Mesendoderm (in vitro differentiated cells): ENCODE measurements around the gene KRT17. TPM values are rescaled to one million over a fixed set of nuclear protein-coding genes. Genes with fewer than 3 reads are reported as not detected.

ENCODE experiments used
- DNase-seq: peaks from one replicate; pipeline ENCODE4 v3.0.0; 2013
- H2AK5ac ChIP-seq: 2 replicates; pipeline ENCODE4 v1.6.1; 2013; ENCODE audit warnings: low read length, inconsistent platforms
- H2BK120ac ChIP-seq: 2 replicates; pipeline ENCODE4 v1.6.1; 2013; ENCODE audit warnings: low read depth, mild to moderate bottlenecking, low read length, moderate library complexity, mixed read lengths
- H2BK15ac ChIP-seq: replicated peaks from 2 replicates; pipeline ENCODE4 v1.6.1; 2013; ENCODE audit warnings: low read depth, mild to moderate bottlenecking, moderate library complexity
- H2BK5ac ChIP-seq: 2 replicates; pipeline ENCODE4 v1.6.1; 2013; ENCODE audit warnings: low read length, inconsistent platforms
- H3K18ac ChIP-seq: 2 replicates; pipeline ENCODE4 v1.6.1; 2013; ENCODE audit warnings: mild to moderate bottlenecking, low read length, mixed read lengths
- H3K23ac ChIP-seq: one replicate; pipeline ENCODE4 v1.6.1; 2013; ENCODE audit warnings: low read length
- H3K27ac ChIP-seq: 2 replicates; pipeline ENCODE4 v1.5.1; 2013; ENCODE audit warnings: low read depth, mild to moderate bottlenecking, inconsistent platforms, low read length, moderate library complexity
- H3K27me3 ChIP-seq: 2 replicates; pipeline ENCODE4 v1.6.1; 2013; ENCODE audit warnings: low read length, control low read depth, mild to moderate bottlenecking, inconsistent platforms; ENCODE audit not compliant: insufficient read depth, poor library complexity
- H3K36me3 ChIP-seq: 2 replicates; pipeline ENCODE4 v1.6.1; 2013; ENCODE audit warnings: low read length, inconsistent platforms; ENCODE audit not compliant: control insufficient read depth, insufficient read depth
- H3K4ac ChIP-seq: one replicate; pipeline ENCODE4 v1.6.1; 2013; ENCODE audit warnings: low read depth, mild to moderate bottlenecking, low read length, moderate library complexity
- H3K4me1 ChIP-seq: 2 replicates; pipeline ENCODE4 v1.6.1; 2013; ENCODE audit warnings: low read depth, low read length, inconsistent platforms; ENCODE audit not compliant: control insufficient read depth
- H3K4me2 ChIP-seq: 2 replicates; pipeline ENCODE4 v1.6.1; 2013; ENCODE audit warnings: low read length
- H3K4me3 ChIP-seq: 2 replicates; pipeline ENCODE4 v1.5.1; 2013; ENCODE audit warnings: mild to moderate bottlenecking, low read length
- H3K56ac ChIP-seq: one replicate; pipeline ENCODE4 v1.6.1; 2013; ENCODE audit warnings: low read length
- H3K79me1 ChIP-seq: 2 replicates; pipeline ENCODE4 v1.6.1; 2013; ENCODE audit warnings: low read length, inconsistent platforms
- H3K79me2 ChIP-seq: 2 replicates; pipeline ENCODE4 v1.6.1; 2013; ENCODE audit warnings: mild to moderate bottlenecking, low read length; ENCODE audit not compliant: control insufficient read depth, insufficient read depth
- H3K9ac ChIP-seq: 2 replicates; pipeline ENCODE4 v1.6.1; 2013; ENCODE audit warnings: low read length, inconsistent platforms
- H4K5ac ChIP-seq: one replicate; pipeline ENCODE4 v1.6.1; 2013; ENCODE audit warnings: low read length
- H4K8ac ChIP-seq: one replicate; pipeline ENCODE4 v1.6.1; 2013; ENCODE audit warnings: low read depth, mild to moderate bottlenecking, control low read depth, low read length, moderate library complexity
- WGBS: extraction: QIAGEN DNeasy Blood & Tissue Kit; methylation state at CpG from one replicate; pipeline ENCODE4 v1.1.7; 2013; ENCODE audit warnings: low lambda C conversion rate, missing lambda C conversion rate; ENCODE audit not compliant: insufficient coverage; ENCODE audit errors: extremely low coverage; 5-methylcytosine and 5-hydroxymethylcytosine counted together
- polyA plus RNA-seq, 2 experiments: library from polyadenylated mRNA; stranded (reverse); fragments of 200-250 nt; gene quantifications; one replicate each; pipeline ENCODE4 v1.2.3, GENCODE V29; 2013

KRT17 gene
- 0.73 TPM for polyA plus RNA-seq (2013, experiment 1 of 2)
- polyA plus RNA-seq (2013, experiment 2 of 2): 0.70 TPM

GRCh38 chr17:41624208-41625101 is at the start of gene KRT17:
KRT17 (minus strand) TSS chr17:41624575; CDS start chr17:41624509, 66 bp downstream.
- H4K5ac ChIP-seq: no peak within 1 kb of the TSS
- H3K4ac ChIP-seq: no peak within 1 kb of the TSS
- no peaks in the 10 kb centered on the region for H3K36me3 ChIP-seq
- no peak within 1 kb of the TSS for H3K56ac ChIP-seq
- no peaks in the 10 kb centered on the region for H3K79me1 ChIP-seq
- no peak within 1 kb of the TSS for H3K4me2 ChIP-seq
- no peak within 1 kb of the TSS for H2BK15ac ChIP-seq
- H3K4me1 ChIP-seq: no peaks in the 10 kb centered on the region
- no peak within 1 kb of the TSS for H2BK120ac ChIP-seq
- H3K27me3 ChIP-seq: no peaks in the 10 kb centered on the region
- H2BK5ac ChIP-seq: no peak within 1 kb of the TSS
- H3K27ac ChIP-seq: no peak within 1 kb of the TSS
- no peak within 1 kb of the TSS for H3K9ac ChIP-seq
- H2AK5ac ChIP-seq: no peak within 1 kb of the TSS
- H3K79me2 ChIP-seq: no peaks in the 10 kb centered on the region
- H3K23ac ChIP-seq: no peak within 1 kb of the TSS
- H3K4me3 ChIP-seq: no peak within 1 kb of the TSS
- no peak within 1 kb of the TSS for H4K8ac ChIP-seq
- H3K18ac ChIP-seq: no peak within 1 kb of the TSS
- DNase-seq: peak; percentile 36
- no CpG with 5 or more reads among the region's 33 CpGs for WGBS

- no peaks in the 10 kb centered on the region for H3K36me3 ChIP-seq
- DNase-seq: no peak
Measured at GRCh38 chr17:41672153-41672552, 47.8 kb upstream of the KRT17 start.

GRCh38 chr17:41667280-41668041 is 43.1 kb upstream of the KRT17 start:
- Histone ChIP-seq H2BK15ac (no peak overlapping the region), H3K36me3 (no peaks in the 10 kb centered on the region), H3K79me1 (no peaks in the 10 kb centered on the region), H3K4me3 (no peak overlapping the region), H3K27ac (no peak overlapping the region), H3K79me2 (no peaks in the 10 kb centered on the region), H3K4me2 (no peak overlapping the region), H3K4me1 (no peaks in the 10 kb centered on the region), H4K5ac (no peak overlapping the region), H3K9ac (peak overlapping the region; percentile 47), H3K27me3 (no peaks in the 10 kb centered on the region), H2AK5ac (no peak overlapping the region), H2BK5ac (no peak overlapping the region), H2BK120ac (no peak overlapping the region), H3K4ac (no peak overlapping the region), H3K23ac (no peak overlapping the region), H3K18ac (no peak overlapping the region), H3K56ac (peak overlapping the region; percentile 73), H4K8ac (no peak overlapping the region)
- no peak for DNase-seq
- WGBS: no CpG with 5 or more reads among the region's 23 CpGs

More at GRCh38 chr17:41672153-41672552, 47.8 kb upstream of the KRT17 start:
- Histone ChIP-seq H3K18ac (no peak overlapping the region), H3K23ac (no peak overlapping the region), H3K4me3 (no peak overlapping the region), H2BK120ac (no peak overlapping the region), H3K27ac (no peak overlapping the region), H3K27me3 (no peaks in the 10 kb centered on the region), H3K4me1 (peaks cover 2% of the 10 kb centered on the region), H2BK5ac (no peak overlapping the region), H3K79me2 (no peaks in the 10 kb centered on the region), H3K9ac (no peak overlapping the region), H4K8ac (no peak overlapping the region), H3K4me2 (no peak overlapping the region), H2AK5ac (no peak overlapping the region), H3K4ac (no peak overlapping the region), H4K5ac (no peak overlapping the region), H2BK15ac (no peak overlapping the region), H3K56ac (no peak overlapping the region), H3K79me1 (no peaks in the 10 kb centered on the region)
- WGBS: no CpG with 5 or more reads among the region's 7 CpGs

GRCh38 chr17:41666708-41667279 is 42.4 kb upstream of the KRT17 start:
- no peak overlapping the region for H3K27ac ChIP-seq
- peak; percentile 78 for DNase-seq
- WGBS: no CpG with 5 or more reads among the region's 23 CpGs

GRCh38 chr17:41666237-41666641 is 41.9 kb upstream of the KRT17 start:
- H3K4ac ChIP-seq: no peak overlapping the region
- no peak overlapping the region for H3K23ac ChIP-seq
- H3K4me2 ChIP-seq: peak overlapping the region; percentile 99
- H2BK5ac ChIP-seq: no peak overlapping the region
- no peaks in the 10 kb centered on the region for H3K36me3 ChIP-seq
- peak; percentile 43 for DNase-seq
- H3K27me3 ChIP-seq: no peaks in the 10 kb centered on the region
- no peak overlapping the region for H2BK15ac ChIP-seq
- peak overlapping the region; percentile 70 for H3K18ac ChIP-seq
- no peak overlapping the region for H4K5ac ChIP-seq
- H3K4me3 ChIP-seq: peak overlapping the region; percentile 16
- H3K79me1 ChIP-seq: no peaks in the 10 kb centered on the region
- H2BK120ac ChIP-seq: no peak overlapping the region
- H2AK5ac ChIP-seq: no peak overlapping the region
- WGBS: no CpG with 5 or more reads among the region's 11 CpGs
- no peak overlapping the region for H3K27ac ChIP-seq
- no peaks in the 10 kb centered on the region for H3K79me2 ChIP-seq
- H3K56ac ChIP-seq: peak overlapping the region; percentile 90
- H4K8ac ChIP-seq: no peak overlapping the region
- H3K9ac ChIP-seq: peak overlapping the region; percentile 82
- H3K4me1 ChIP-seq: no peaks in the 10 kb centered on the region

More at GRCh38 chr17:41666708-41667279, 42.4 kb upstream of the KRT17 start:
- no peaks in the 10 kb centered on the region for H3K79me1 ChIP-seq
- H3K27me3 ChIP-seq: no peaks in the 10 kb centered on the region
- H3K4me3 ChIP-seq: peak overlapping the region; percentile 43
- no peak overlapping the region for H2BK15ac ChIP-seq
- H3K36me3 ChIP-seq: no peaks in the 10 kb centered on the region
- H3K18ac ChIP-seq: peak overlapping the region; percentile 70
- H3K4ac ChIP-seq: peak overlapping the region; percentile 42
- H2AK5ac ChIP-seq: no peak overlapping the region
- H3K79me2 ChIP-seq: no peaks in the 10 kb centered on the region
- H3K9ac ChIP-seq: peak overlapping the region; percentile 82
- peak overlapping the region; percentile 99 for H3K4me2 ChIP-seq
- peak overlapping the region; percentile 90 for H3K56ac ChIP-seq
- H2BK5ac ChIP-seq: no peak overlapping the region
- H2BK120ac ChIP-seq: no peak overlapping the region
- no peak overlapping the region for H4K5ac ChIP-seq
- no peak overlapping the region for H3K23ac ChIP-seq
- no peaks in the 10 kb centered on the region for H3K4me1 ChIP-seq
- no peak overlapping the region for H4K8ac ChIP-seq
